Adrenal gland (tissue), 12 donors: ENCODE measurements around the gene ERBB4. TPM values are rescaled to one million over a fixed set of nuclear protein-coding genes. Genes with fewer than 3 reads are reported as not detected.

Experiments
- DNase-seq, 7 donors: peaks; one replicate each; pipeline ENCODE4 v3.0.0-alpha.2; 2019 to 2020
- H3K27ac ChIP-seq, 5 donors: fragments of 200-600 bp; sonication (generic) in 4 of 5; 1 replicate in 3 of 5; 2 replicates in 2 of 5; pipeline versions ENCODE4 v1.5.1 to v1.8.0; 2016 to 2020; ENCODE audit warnings: mild to moderate bottlenecking in 1 of 5
- H3K27me3 ChIP-seq: fragments of 200-600 bp; 2 replicates; pipeline ENCODE4 v1.8.0; 2021
- H3K36me3 ChIP-seq, 2 donors: fragments of 200-600 bp; replicated peaks in 1 of 2; 1 replicate in 1 of 2; 2 replicates in 1 of 2; pipeline versions ENCODE4 v1.5.1 to v1.8.0; 2018 to 2022
- H3K4me1 ChIP-seq, 2 donors: fragments of 200-600 bp; replicated peaks in 1 of 2; 1 replicate in 1 of 2; 2 replicates in 1 of 2; pipeline versions ENCODE4 v1.5.1 to v1.8.0; 2018 to 2021
- H3K4me3 ChIP-seq, 4 donors: fragments of 200-600 bp; sonication (generic) in 3 of 4; one replicate each; pipeline ENCODE4 v1.5.1; 2016 to 2018
- H3K9me3 ChIP-seq, 3 donors: fragments of 200-600 bp; sonication (generic) in 1 of 3; replicated peaks in 1 of 3; 1 replicate in 2 of 3; 2 replicates in 1 of 3; pipeline versions ENCODE4 v1.5.1 to v1.8.0; 2016 to 2021
- CTCF ChIP-seq, 6 experiments: fragments of 450-650 bp in 4 of 6; fragments of 200-600 bp in 2 of 6; sonication (generic) in 1 of 6; IDR thresholded peaks; 1 replicate in 5 of 6; 2 replicates in 1 of 6; pipeline versions ENCODE4 v1.5.1 to v1.8.0; 2016 to 2021; ENCODE audit warnings: antibody characterized with exemption in 6 of 6, mild to moderate bottlenecking in 2 of 6, moderate library complexity in 1 of 6
- POLR2A ChIP-seq, 2 donors: fragments of 450-650 bp; IDR thresholded peaks; one replicate each; pipeline ENCODE4 v1.6.1; 2017; ENCODE audit warnings: antibody characterized with exemption in 2 of 2, mild to moderate bottlenecking in 2 of 2, moderate library complexity in 1 of 2
- WGBS, 4 donors: extraction: QIAGEN DNeasy Blood & Tissue Kit in 2 of 4; methylation state at CpG; one replicate each; pipeline versions ENCODE4 v1.1.5 to v1.1.7; 2013 to 2017; 5-methylcytosine and 5-hydroxymethylcytosine counted together
- intact Hi-C, 2 donors: fragments of 100-400 bp; cut with DNase I; formaldehyde crosslinking; loops; one replicate each; pipeline versions ENCODE4 v1.14.1 to v1.15.0; 2022 to 2023
- polyA plus RNA-seq, 3 donors: library from polyadenylated mRNA; stranded (reverse); fragments of 200-250 nt in 2 of 3; fragments of 350-450 nt in 1 of 3; fragmentation: Illumina TruSeq in 1 of 3; extraction: RNeasy Lipid Tissue Mini Kit (QIAGEN cat#74804) in 1 of 3; gene quantifications; one replicate each; pipeline ENCODE4 v1.2.3, GENCODE V29; 2013 to 2014
- total RNA-seq, 9 donors: library from RNA; depleted of rRNA in 4 of 9; stranded (reverse); fragments of >200 nt in 4 of 9; fragments of 120-200 nt in 1 of 9; fragmentation: NEBNext Ultra II Directional in 1 of 9; extraction: Animal tissue kit (Norgen Biotek cat#: 25700) in 1 of 9; gene quantifications; one replicate each; pipeline versions ENCODE4 v1.1.0 to v1.2.4, GENCODE V29; 2013 to 2023
- donor health status: healthy with polysubstance abuse.
- donor health status: Bipolar disorder and iron deficiency.
- donor health status: DM: yes; HTN: yes; CAD: no.
- donor health status: DM: no; HTN: no; CAD: no.
- donor health status: DM: no; HTN: no; CAD: no.
- donor health status: DM: yes; HTN: yes; CAD: no.

Gene ERBB4
- total and polyA plus RNA-seq, 12 donors, result 0.06 to 2.9 (median 0.49) TPM

GRCh38 chr2:212284166-212284565, 254.4 kb downstream of the ERBB4 start:
- intact Hi-C loops, result no loop called here
- DNase-seq, result no peak
- 27 to 43% (median 36%) methylated on average over 1 of the region's 1 CpG for WGBS, 4 donors

GRCh38 chr2:212282671-212283261, 255.8 kb downstream of the ERBB4 start:
- intact Hi-C loops, result no loop called here
- 57 to 71% (median 63%) methylated on average over 3 of the region's 3 CpGs for WGBS, 4 donors

More at GRCh38 chr2:212284166-212284565, 254.4 kb downstream of the ERBB4 start:
- Histone ChIP-seq H3K27me3 (no peaks in the 10 kb centered on the region), H3K27ac (no peak overlapping the region), H3K4me1 (no peaks in the 10 kb centered on the region), H3K4me3 (no peak overlapping the region), H3K36me3 (no peaks in the 10 kb centered on the region), H3K9me3 (no peaks in the 10 kb centered on the region)
- no peak for TF ChIP-seq POLR2A (IDR thresholded peaks at IDR 0.05)
- no peak for TF ChIP-seq CTCF (IDR thresholded peaks at IDR 0.05)

GRCh38 chr2:212276813-212277212, 261.8 kb downstream of the ERBB4 start:
- DNase-seq, result no peak
- H3K27me3 ChIP-seq, result no peaks in the 10 kb centered on the region
- H3K27ac ChIP-seq, result no peak overlapping the region
- 32 to 51% (median 46%) methylated on average over 3 of the region's 3 CpGs for WGBS, 4 donors
- no peaks in the 10 kb centered on the region for H3K9me3 ChIP-seq
- H3K36me3 ChIP-seq, result no peaks in the 10 kb centered on the region
- TF ChIP-seq CTCF (IDR thresholded peaks at IDR 0.05) (no peak), POLR2A (IDR thresholded peaks at IDR 0.05) (no peak)
- no peak overlapping the region for H3K4me3 ChIP-seq
- no peaks in the 10 kb centered on the region for H3K4me1 ChIP-seq
- intact Hi-C loops, result no loop called here

More at GRCh38 chr2:212282671-212283261, 255.8 kb downstream of the ERBB4 start:
- Histone ChIP-seq H3K9me3 (no peaks in the 10 kb centered on the region), H3K27ac (no peak overlapping the region), H3K27me3 (no peaks in the 10 kb centered on the region), H3K4me1 (no peaks in the 10 kb centered on the region), H3K36me3 (no peaks in the 10 kb centered on the region), H3K4me3 (no peak overlapping the region)
- TF ChIP-seq POLR2A (IDR thresholded peaks at IDR 0.05) (no peak), CTCF (IDR thresholded peaks at IDR 0.05) (no peak)
- no peak for DNase-seq

GRCh38 chr2:212274215-212274614, 264.4 kb downstream of the ERBB4 start:
- H3K4me1 ChIP-seq, result no peaks in the 10 kb centered on the region
- intact Hi-C loops, result no loop called here
- 72 to 80% (median 79%) methylated on average over 2 of the region's 2 CpGs for WGBS, 4 donors
- no peaks in the 10 kb centered on the region for H3K27me3 ChIP-seq
- no peak for DNase-seq
- H3K4me3 ChIP-seq, result no peak overlapping the region
- TF ChIP-seq POLR2A (IDR thresholded peaks at IDR 0.05) (no peak), CTCF (IDR thresholded peaks at IDR 0.05) (no peak)
- H3K27ac ChIP-seq, result no peak overlapping the region
- H3K9me3 ChIP-seq, result no peaks in the 10 kb centered on the region
- no peaks in the 10 kb centered on the region for H3K36me3 ChIP-seq
